ENCODE measurements around the gene CLHC1. TPM values are rescaled to one million over a fixed set of nuclear protein-coding genes. Genes with fewer than 3 reads are reported as not detected.

The CLHC1 gene
- total and polyA plus RNA-seq, 4 donors: 2.3 to 33.8 (median 12.2) TPM

DNA sequence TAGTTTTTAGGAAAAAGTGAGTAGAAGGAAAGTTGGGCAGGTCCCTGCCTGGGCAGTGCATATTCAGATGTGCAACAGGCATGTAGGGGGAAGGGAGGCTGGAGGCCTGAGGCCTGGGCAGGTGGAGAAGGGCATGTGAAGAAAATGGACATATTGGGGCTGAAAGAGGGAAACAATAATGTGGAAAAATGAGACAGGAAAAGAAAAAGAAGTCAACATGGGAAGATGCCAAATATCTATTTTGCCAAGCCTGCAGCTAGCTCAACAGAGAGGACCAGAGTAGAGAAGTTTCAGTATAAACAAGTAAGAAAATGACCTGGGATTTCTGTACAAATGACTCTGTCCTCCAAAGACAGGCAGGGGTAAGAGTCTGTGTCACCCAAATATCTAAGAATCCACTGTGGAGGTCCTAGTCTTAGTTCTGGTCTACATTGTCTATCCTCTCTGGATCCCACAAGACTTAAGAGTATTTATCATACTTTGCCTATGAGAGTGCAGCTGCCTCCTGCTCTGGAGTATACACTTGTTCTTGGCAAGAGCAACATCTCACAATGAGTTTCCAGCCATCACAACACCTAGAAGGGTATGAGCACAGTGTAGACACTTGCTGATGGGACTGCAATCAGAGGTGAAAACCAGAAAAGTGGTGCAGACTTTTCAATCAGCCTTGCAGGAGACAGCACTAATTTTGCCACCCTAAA is 80.2 kb downstream of the CLHC1 start:
- DNase-seq (no peak), ATAC-seq (ENCODE audit: insufficient read depth, low FRiP score) (no peak)
- no peak overlapping the region for H3K9ac ChIP-seq (ENCODE audit: insufficient read depth in 1 of 2, low read length in 2 of 2)
- no peaks in the 10 kb centered on the region for H3K27me3 ChIP-seq (ENCODE audit: control insufficient read depth in 3 of 3, insufficient read depth in 3 of 3, low read length in 2 of 3)
- TF ChIP-seq, protein P1, sequence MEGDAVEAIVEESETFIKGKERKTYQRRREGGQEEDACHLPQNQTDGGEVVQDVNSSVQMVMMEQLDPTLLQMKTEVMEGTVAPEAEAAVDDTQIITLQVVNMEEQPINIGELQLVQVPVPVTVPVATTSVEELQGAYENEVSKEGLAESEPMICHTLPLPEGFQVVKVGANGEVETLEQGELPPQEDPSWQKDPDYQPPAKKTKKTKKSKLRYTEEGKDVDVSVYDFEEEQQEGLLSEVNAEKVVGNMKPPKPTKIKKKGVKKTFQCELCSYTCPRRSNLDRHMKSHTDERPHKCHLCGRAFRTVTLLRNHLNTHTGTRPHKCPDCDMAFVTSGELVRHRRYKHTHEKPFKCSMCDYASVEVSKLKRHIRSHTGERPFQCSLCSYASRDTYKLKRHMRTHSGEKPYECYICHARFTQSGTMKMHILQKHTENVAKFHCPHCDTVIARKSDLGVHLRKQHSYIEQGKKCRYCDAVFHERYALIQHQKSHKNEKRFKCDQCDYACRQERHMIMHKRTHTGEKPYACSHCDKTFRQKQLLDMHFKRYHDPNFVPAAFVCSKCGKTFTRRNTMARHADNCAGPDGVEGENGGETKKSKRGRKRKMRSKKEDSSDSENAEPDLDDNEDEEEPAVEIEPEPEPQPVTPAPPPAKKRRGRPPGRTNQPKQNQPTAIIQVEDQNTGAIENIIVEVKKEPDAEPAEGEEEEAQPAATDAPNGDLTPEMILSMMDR (IDR thresholded peaks at IDR 0.05; ENCODE audit: control extremely low read depth, extremely low read depth): no peak
- H3K4me3 ChIP-seq: no peak overlapping the region
- H3K27ac ChIP-seq (ENCODE audit: low read depth in 1 of 2, low read length in 1 of 2): peak overlapping the region in 1 of 2 donors; percentile 6
- peaks cover 3 to 29% (median 14%) of the 10 kb centered on the region in 5 donors for H3K4me1 ChIP-seq (ENCODE audit: control insufficient read depth in 5 of 5, insufficient read depth in 5 of 5, low read length in 5 of 5)
- no peaks in the 10 kb centered on the region for H3K9me3 ChIP-seq (ENCODE audit: control insufficient read depth in 4 of 4, insufficient read depth in 3 of 4, low read length in 3 of 4)
- no peaks in the 10 kb centered on the region for H3K36me3 ChIP-seq (ENCODE audit: control insufficient read depth in 4 of 4, insufficient read depth in 4 of 4, low read length in 4 of 4)

DNA sequence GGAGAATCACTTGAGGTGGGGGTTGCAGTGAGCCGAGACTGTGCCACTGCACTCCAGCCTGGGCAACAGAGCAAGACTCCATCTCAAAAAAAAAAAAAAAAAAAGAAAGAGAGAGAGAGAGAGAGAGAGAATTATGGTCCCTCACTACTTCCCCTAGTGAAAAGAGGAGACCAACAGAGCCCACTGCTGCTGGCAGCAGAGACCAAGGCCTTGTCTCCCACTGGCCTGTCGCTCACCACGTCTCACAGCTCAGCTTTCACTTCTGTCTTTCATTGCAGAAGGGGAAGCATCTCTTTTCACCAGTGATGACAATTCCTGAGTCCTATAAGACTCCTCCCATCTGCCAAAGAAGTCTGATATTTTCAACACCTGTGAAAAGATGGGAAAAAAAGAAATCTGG is 81.3 kb downstream of the CLHC1 start:
- no peak overlapping the region for H3K9ac ChIP-seq (ENCODE audit: insufficient read depth in 1 of 2, low read length in 2 of 2)
- TF ChIP-seq, protein P1 (IDR thresholded peaks at IDR 0.05; ENCODE audit: control extremely low read depth, extremely low read depth): no peak
- no peak overlapping the region for H3K4me3 ChIP-seq
- H3K4me1 ChIP-seq (ENCODE audit: control insufficient read depth in 5 of 5, insufficient read depth in 5 of 5, low read length in 5 of 5): peaks cover 0 to 18% (median 4%) of the 10 kb centered on the region in 5 donors
- 77 to 86% methylated on average over 3 of the region's 3 CpGs for WGBS, 2 donors
- no peak overlapping the region for H3K27ac ChIP-seq (ENCODE audit: low read depth in 1 of 2, low read length in 1 of 2)
- H3K27me3 ChIP-seq (ENCODE audit: control insufficient read depth in 3 of 3, insufficient read depth in 3 of 3, low read length in 2 of 3): no peaks in the 10 kb centered on the region
- ATAC-seq (ENCODE audit: insufficient read depth, low FRiP score) (no peak), DNase-seq (no peak)
- H3K36me3 ChIP-seq (ENCODE audit: control insufficient read depth in 4 of 4, insufficient read depth in 4 of 4, low read length in 4 of 4): no peaks in the 10 kb centered on the region
- no peaks in the 10 kb centered on the region for H3K9me3 ChIP-seq (ENCODE audit: control insufficient read depth in 4 of 4, insufficient read depth in 3 of 4, low read length in 3 of 4)

DNA sequence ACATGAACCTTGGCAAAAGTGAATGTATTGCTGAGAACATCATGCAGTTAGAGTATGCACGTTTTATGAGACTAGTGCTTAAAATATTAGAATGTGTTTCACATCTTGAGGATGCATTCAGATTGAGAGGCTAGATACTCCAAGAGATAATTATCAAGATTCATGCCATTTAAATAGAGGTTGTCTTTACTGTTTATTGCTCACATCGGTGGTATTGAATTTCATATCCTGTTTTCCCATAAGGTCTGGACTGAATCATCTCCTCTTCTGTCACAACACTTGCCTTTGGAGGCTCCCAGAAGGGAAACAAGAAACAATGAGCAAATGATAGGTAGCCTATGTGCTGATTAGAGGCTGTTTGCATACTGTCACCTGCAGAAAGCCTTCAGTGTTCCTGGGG is 83.8 kb downstream of the CLHC1 start:
- H3K36me3 ChIP-seq (ENCODE audit: control insufficient read depth in 4 of 4, insufficient read depth in 4 of 4, low read length in 4 of 4): no peaks in the 10 kb centered on the region
- H3K4me3 ChIP-seq: no peak overlapping the region
- H3K4me1 ChIP-seq (ENCODE audit: control insufficient read depth in 5 of 5, insufficient read depth in 5 of 5, low read length in 5 of 5): peaks cover 0 to 7% (median 0%) of the 10 kb centered on the region in 5 donors
- 54 to 56% methylated on average over 2 of the region's 2 CpGs for WGBS, 2 donors
- ATAC-seq (ENCODE audit: insufficient read depth, low FRiP score): no peak
- no peak overlapping the region for H3K9ac ChIP-seq (ENCODE audit: insufficient read depth in 1 of 2, low read length in 2 of 2)
- no peak overlapping the region for H3K27ac ChIP-seq (ENCODE audit: low read depth in 1 of 2, low read length in 1 of 2)
- no peaks in the 10 kb centered on the region for H3K9me3 ChIP-seq (ENCODE audit: control insufficient read depth in 4 of 4, insufficient read depth in 3 of 4, low read length in 3 of 4)
- no peak for DNase-seq
- TF ChIP-seq, protein P1 (IDR thresholded peaks at IDR 0.05; ENCODE audit: control extremely low read depth, extremely low read depth): no peak
- no peaks in the 10 kb centered on the region for H3K27me3 ChIP-seq (ENCODE audit: control insufficient read depth in 3 of 3, insufficient read depth in 3 of 3, low read length in 2 of 3)

DNA sequence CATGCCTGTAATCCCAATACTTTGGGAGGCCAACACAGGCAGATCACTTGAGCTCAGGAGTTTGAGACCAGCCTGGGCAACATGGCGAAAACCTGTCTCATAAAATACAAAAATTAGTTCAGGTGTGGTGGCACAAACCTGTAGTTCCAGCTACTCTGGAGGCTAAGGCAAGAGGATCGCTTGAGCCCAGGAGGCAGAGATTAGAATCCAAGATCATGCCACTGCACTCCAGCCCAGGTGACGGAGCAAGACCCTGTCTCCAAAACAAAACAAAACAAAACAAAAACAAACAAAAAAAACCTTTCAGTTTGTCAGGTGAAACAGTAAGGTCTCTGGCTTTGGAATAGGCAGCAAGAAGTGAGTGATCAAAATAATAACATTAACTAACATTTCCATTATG is 84.6 kb downstream of the CLHC1 start:
- Histone ChIP-seq H3K9me3 (ENCODE audit: control insufficient read depth in 4 of 4, insufficient read depth in 3 of 4, low read length in 3 of 4) (no peaks in the 10 kb centered on the region), H3K36me3 (ENCODE audit: control insufficient read depth in 4 of 4, insufficient read depth in 4 of 4, low read length in 4 of 4) (no peaks in the 10 kb centered on the region), H3K4me3 (no peak overlapping the region), H3K4me1 (ENCODE audit: control insufficient read depth in 5 of 5, insufficient read depth in 5 of 5, low read length in 5 of 5) (peaks cover 0 to 4% (median 0%) of the 10 kb centered on the region in 5 donors), H3K9ac (ENCODE audit: insufficient read depth in 1 of 2, low read length in 2 of 2) (no peak overlapping the region), H3K27ac (ENCODE audit: low read depth in 1 of 2, low read length in 1 of 2) (no peak overlapping the region), H3K27me3 (ENCODE audit: control insufficient read depth in 3 of 3, insufficient read depth in 3 of 3, low read length in 2 of 3) (no peaks in the 10 kb centered on the region)
- ATAC-seq (ENCODE audit: insufficient read depth, low FRiP score): no peak
- WGBS, 2 donors: 91 to 96% methylated on average over 3 of the region's 3 CpGs
- TF ChIP-seq, protein P1 (IDR thresholded peaks at IDR 0.05; ENCODE audit: control extremely low read depth, extremely low read depth): no peak
- DNase-seq: no peak

Data from lung (tissue), 12 donors.